ENCODE data around the gene TEK. TPM values are rescaled to one million over a fixed set of nuclear protein-coding genes. Genes with fewer than 3 reads are reported as not detected.

The TEK gene
- total RNA-seq, 2 donors from 2014 or later: not detected

GRCh38 chr9:27248702-27249101 is 139.7 kb downstream of the TEK start:
- H3K36me3 Mint-ChIP-seq: no peaks in the 10 kb centered on the region
- no peak overlapping the region for H3K27ac Mint-ChIP-seq
- H3K9me3 Mint-ChIP-seq: peaks cover 0 to 4% of the 10 kb centered on the region in 2 donors
- no peak for ATAC-seq
- no peak for DNase-seq (ENCODE audit: low spot score in 2 of 2)

GRCh38 chr9:27258662-27259061 is 149.6 kb downstream of the TEK start:
- no peak overlapping the region for H3K27ac Mint-ChIP-seq
- no peak for DNase-seq (ENCODE audit: low spot score in 2 of 2)
- no peaks in the 10 kb centered on the region for H3K36me3 Mint-ChIP-seq
- H3K9me3 Mint-ChIP-seq: peaks cover 0 to 5% of the 10 kb centered on the region in 2 donors
- ATAC-seq: no peak

GRCh38 chr9:27260789-27261516 is 151.9 kb downstream of the TEK start:
- ATAC-seq (no peak), DNase-seq (ENCODE audit: low spot score in 2 of 2) (no peak)
- Mint-ChIP-seq H3K36me3 (no peaks in the 10 kb centered on the region), H3K27ac (no peak overlapping the region), H3K9me3 (no peaks in the 10 kb centered on the region)

- no peak for ATAC-seq
These were observed 152.6 kb downstream of the TEK start for GRCh38 chr9:27261517-27262211.

GRCh38 chr9:27272103-27272502 is 163.1 kb downstream of the TEK start:
- no peak overlapping the region for H3K27ac Mint-ChIP-seq
- ATAC-seq: no peak

More at GRCh38 chr9:27261517-27262211, 152.6 kb downstream of the TEK start:
- Mint-ChIP-seq H3K27ac (no peak overlapping the region), H3K9me3 (no peaks in the 10 kb centered on the region), H3K36me3 (no peaks in the 10 kb centered on the region)
- no peak for DNase-seq (ENCODE audit: low spot score in 2 of 2)

GRCh38 chr9:27273186-27273585 is 164.2 kb downstream of the TEK start:
- DNase-seq (ENCODE audit: low spot score in 2 of 2) (no peak), ATAC-seq (no peak)

More at GRCh38 chr9:27272103-27272502, 163.1 kb downstream of the TEK start:
- DNase-seq (ENCODE audit: low spot score in 2 of 2): no peak
- H3K9me3 Mint-ChIP-seq: no peaks in the 10 kb centered on the region
- no peaks in the 10 kb centered on the region for H3K36me3 Mint-ChIP-seq

GRCh38 chr9:27276193-27277030 is 167.4 kb downstream of the TEK start:
- Mint-ChIP-seq H3K36me3 (no peaks in the 10 kb centered on the region), H3K27ac (no peak overlapping the region), H3K9me3 (no peaks in the 10 kb centered on the region)
- peak in 1 of 2 donors; percentile 12 for DNase-seq (ENCODE audit: low spot score in 2 of 2)
- no peak for ATAC-seq

More at GRCh38 chr9:27273186-27273585, 164.2 kb downstream of the TEK start:
- no peaks in the 10 kb centered on the region for H3K9me3 Mint-ChIP-seq
- H3K27ac Mint-ChIP-seq: no peak overlapping the region
- no peaks in the 10 kb centered on the region for H3K36me3 Mint-ChIP-seq

- ATAC-seq (no peak), DNase-seq (ENCODE audit: low spot score in 2 of 2) (no peak)
- no peak overlapping the region for H3K27ac Mint-ChIP-seq
- no peaks in the 10 kb centered on the region for H3K36me3 Mint-ChIP-seq
- H3K9me3 Mint-ChIP-seq: no peaks in the 10 kb centered on the region
These were observed 169.3 kb downstream of the TEK start for GRCh38 chr9:27278374-27278773.

- Mint-ChIP-seq H3K36me3 (no peaks in the 10 kb centered on the region), H3K27ac (no peak overlapping the region), H3K9me3 (no peaks in the 10 kb centered on the region)
- no peak for DNase-seq (ENCODE audit: low spot score in 2 of 2)
- no peak for ATAC-seq
These were observed 170.6 kb downstream of the TEK start for GRCh38 chr9:27279611-27280010.

Other genes with a start within 250 kb of the TEK start
- gene CAAP1, start 216.4 kb upstream of the TEK start, total RNA-seq: 10 to 100 TPM; 10.5 to 21.7 TPM
- 10 to 100 TPM; 31.5 to 52.6 TPM for gene PLAA, start 162.0 kb upstream of the TEK start, total RNA-seq
- 1 to 10 TPM; 8.9 to 9.3 TPM for gene IFT74, start 152.8 kb upstream of the TEK start, total RNA-seq
- gene LRRC19, start 103.6 kb upstream of the TEK start, total RNA-seq: not detected
- not detected for gene EQTN, start 187.9 kb downstream of the TEK start, total RNA-seq